HG03280 (cell line): Measurements from ENCODE around the gene PRRC2B.

Experiments
- ATAC-seq: cut with Tn5 transposase; IDR thresholded peaks from one replicate; pipeline ENCODE4 v1.9.1; 2021; ENCODE audit warnings: mild to moderate bottlenecking, moderate library complexity; ENCODE audit not compliant: unreplicated experiment

The PRRC2B gene

GRCh38 chr9:131406563-131407436, 12.9 kb downstream of the PRRC2B start:
- ATAC-seq = no peak

- ATAC-seq = no peak
Measured at GRCh38 chr9:131407717-131408195, 13.9 kb downstream of the PRRC2B start.

DNA sequence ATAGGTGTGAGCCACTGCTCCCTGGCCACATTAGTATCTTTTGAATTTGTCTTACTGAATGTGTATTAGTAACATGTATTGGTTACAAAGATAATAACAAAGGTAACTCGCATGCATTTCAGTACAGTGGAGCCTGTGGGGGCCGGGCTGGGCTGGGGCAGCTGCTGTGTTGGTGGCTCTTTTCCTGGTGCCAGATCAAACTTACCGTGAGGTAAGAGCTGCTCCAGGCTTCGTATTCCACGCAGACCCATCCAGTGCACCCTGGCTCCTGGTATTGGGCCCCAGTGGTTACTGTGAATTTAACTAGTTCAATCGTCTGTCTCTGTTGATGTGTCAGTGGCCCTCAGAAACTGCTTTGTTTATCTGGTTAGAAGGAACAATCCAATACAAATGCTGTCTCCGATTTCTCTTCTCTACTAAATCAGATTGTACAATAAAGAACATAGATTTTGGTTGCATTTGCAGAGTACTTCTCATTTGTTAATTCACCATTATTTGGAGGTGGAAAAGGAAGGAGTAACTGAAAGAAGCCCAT, 15.6 kb downstream of the PRRC2B start:
- no peak for ATAC-seq

DNA sequence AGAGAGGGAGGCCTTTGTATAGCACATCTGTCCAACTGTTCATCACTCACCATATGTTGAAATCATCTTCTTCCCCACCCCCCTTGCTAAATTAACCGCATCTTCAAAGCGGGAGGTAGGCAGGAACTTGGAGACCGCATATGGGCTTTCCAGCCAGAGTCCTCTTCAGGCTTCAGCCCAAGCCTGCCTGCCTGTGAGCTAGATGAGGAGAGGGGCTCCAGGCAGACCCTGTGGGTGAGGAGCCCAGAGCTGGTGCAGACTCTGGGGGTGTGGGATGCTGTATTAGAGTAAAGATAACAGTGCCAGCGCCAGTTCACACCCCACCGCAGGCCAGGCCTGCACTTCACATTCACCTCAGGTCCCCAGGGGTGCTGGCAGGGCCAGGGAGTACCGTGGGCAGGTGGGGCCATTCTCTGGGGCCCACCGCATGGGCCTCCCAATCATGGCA, 16.2 kb downstream of the PRRC2B start:
- ATAC-seq = no peak

- no peak for ATAC-seq
Measured at GRCh38 chr9:131411719-131412681, 18.1 kb downstream of the PRRC2B start.

DNA sequence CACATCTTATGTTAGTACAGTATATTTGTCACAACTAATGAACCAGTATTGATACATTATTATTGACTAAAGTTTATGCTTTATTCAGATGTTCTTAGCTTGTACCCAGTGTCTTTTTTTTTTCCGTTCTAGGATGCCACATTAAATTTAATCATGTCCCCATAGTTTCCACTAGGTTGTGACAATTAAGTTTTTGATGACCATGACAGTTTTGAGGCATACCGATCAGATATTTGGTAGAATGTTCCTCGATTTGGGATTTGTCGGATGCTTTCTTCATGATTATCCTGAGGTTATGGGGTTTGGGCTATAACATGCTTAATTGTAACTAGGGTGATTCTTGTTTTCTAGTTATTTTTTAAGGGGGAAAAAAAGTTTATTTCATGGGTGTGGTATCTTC, 22.6 kb downstream of the PRRC2B start:
- no peak for ATAC-seq

GRCh38 chr9:131417264-131418142, 23.6 kb downstream of the PRRC2B start:
- no peak for ATAC-seq

DNA sequence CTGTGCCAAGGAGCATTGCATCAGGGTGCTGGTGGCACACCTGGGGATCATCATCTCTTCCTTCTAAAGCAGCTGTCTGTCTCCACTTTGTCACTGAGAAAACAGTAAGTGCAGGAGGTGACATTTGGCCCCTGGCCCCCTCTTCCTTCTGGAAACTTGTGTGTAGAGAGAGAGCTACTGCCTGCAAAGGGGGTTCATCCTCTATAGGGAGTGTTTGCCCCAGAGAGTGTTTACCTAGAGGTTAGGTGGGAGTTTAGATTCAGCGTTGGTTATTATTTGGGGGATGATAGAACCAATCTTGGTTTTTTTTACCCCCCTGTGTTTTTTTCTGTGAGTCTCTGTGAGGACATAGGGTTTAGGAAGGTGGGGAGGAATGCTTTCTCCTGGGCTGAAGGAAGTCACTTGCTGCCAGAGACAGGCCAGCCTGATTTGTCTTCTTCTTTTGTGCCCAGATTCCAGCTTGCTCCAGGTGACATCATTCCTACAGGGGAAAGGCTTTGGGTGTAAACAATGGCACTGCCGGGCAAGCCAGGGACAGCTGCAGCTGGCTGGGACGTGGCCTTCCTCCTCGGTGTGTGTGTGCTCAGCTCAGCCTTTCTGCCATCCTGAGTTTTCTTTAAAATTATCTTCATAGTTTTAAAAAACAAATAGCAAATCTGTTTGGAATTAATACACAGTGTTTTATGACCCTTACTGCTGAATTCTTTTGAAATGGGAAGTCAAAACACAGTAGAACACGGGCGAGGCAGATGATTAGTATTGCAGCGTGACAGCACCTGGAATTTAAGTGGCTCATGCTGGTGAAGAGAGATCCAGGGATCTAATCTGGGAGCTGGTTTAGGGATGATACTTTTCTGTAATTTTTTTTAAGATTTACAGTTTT, 24.5 kb downstream of the PRRC2B start:
- no peak for ATAC-seq

DNA sequence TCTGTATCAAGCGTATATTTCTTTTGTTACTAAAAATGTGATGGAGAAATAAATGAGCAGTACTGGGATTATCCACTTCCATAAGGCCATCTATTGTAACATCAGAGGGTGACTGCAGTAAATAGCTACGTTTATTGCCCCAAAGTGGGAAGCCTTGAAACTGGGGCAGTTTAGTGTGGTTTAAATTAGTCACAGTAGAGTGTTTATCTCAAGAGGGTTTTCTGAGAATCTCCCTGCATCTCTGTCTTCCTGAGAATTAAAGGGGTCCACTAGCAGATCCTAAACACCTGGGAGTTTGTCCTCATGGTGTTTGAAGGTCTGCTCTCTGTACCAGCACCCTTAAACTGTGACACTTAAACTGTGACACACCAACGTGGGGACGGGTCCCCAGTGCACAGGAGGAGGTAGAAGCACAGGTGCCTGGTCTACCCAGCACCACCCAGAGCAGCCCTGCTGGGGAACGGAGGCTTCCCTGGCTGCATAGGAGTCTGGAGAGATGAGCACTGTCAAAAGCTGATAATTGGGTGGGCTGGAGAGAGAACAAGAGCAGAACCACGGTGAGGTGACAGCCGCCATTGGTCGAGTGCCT, 25.2 kb downstream of the PRRC2B start:
- no peak for ATAC-seq

DNA sequence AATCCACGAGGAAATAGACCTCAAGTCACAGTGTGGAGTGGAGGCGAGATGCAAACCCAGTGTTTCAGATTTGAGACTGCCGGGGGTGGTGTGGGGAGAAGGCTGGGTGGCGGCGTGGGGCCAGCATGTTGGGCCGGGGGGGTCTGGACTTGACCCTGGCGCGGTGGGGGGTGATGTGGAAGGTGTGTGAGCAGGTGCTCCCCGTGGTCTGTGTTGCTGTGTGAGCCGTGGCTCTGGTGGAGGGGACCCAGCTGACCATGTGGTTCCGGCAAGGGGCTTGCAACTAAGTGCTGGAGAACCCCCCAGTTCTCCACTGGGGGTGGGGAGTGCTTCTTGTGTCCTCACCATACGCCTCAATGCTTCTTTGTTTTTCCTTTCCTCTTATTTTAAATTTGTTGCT, 25.8 kb downstream of the PRRC2B start:
- ATAC-seq = no peak

- no peak for ATAC-seq
Measured at GRCh38 chr9:131420980-131421624, 27.2 kb downstream of the PRRC2B start.

GRCh38 chr9:131421691-131422090, 27.8 kb downstream of the PRRC2B start:
- ATAC-seq = no peak

- ATAC-seq = no peak
Measured at GRCh38 chr9:131422241-131422792, 28.4 kb downstream of the PRRC2B start.

DNA sequence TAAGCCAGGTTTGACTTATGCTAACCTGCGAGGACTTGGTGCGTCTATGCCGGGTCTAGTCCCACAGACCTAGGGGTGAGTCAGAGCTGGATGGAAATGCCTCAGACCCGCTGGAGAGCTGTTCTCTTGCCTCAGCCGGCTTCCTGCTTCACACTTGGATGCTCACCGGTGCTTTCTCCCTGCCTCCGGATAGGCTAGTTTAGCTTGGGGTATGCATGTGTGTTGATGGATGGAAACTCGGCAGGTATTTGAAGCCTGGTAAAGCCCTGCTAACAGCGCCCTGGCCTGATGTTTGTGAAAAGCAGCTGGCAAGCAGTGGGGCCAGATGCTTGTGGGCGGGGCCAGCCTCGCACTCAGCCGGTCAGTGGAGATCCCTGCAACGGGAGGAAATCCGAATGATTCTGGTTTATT, 29.3 kb downstream of the PRRC2B start:
- ATAC-seq = peak; percentile 66

GRCh38 chr9:131426545-131426944, 32.7 kb downstream of the PRRC2B start:
- ATAC-seq = no peak

- ATAC-seq = no peak
Measured at GRCh38 chr9:131429121-131430012, 35.5 kb downstream of the PRRC2B start.

DNA sequence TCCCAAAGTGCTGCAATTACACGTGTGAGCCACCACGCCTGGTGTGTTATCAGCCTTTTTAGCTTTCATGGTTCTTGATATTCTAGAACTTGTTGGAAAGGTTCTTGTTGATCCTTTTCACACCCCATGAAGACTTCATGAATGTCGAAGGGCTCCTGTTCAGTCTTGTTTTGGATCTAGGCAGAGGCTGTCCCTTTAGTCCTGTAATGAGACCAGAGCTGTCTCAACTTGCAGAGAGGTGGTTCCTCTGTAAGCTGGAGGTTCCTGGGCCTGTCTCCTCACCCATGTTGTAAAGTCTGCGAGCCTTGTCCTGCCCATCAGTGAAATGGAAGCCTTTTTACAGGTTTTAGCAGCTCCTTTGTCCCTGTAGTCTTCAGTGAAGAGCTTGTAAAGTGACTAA, 38.2 kb downstream of the PRRC2B start:
- no peak for ATAC-seq
